Activated T-cell treated with anti-CD3 and anti-CD28 coated beads, Interleukin-2, amount 50 U/mL, for 4 hours (primary cell): ENCODE data around the gene SLC43A1. TPM values are rescaled to one million over a fixed set of nuclear protein-coding genes. Genes with fewer than 3 reads are reported as not detected.

Experiments
- ATAC-seq, 2 donors: fragments of 200-7000 bp; cut with Tn5 transposase; one replicate each; pipeline ENCODE4 v1.10.0; 2021
- DNase-seq: peaks from one replicate; pipeline ENCODE4 v3.0.0-alpha.2; 2020
- H3K27me3 Mint-ChIP-seq: one replicate; pipeline ENCODE4 v1.8.0; 2021; ENCODE audit warnings: low read depth, mixed read lengths
- H3K36me3 Mint-ChIP-seq: one replicate; pipeline ENCODE4 v1.8.0; 2022; ENCODE audit warnings: mixed read lengths; ENCODE audit not compliant: insufficient read depth
- H3K4me1 Mint-ChIP-seq: one replicate; pipeline ENCODE4 v1.8.0; 2021; ENCODE audit warnings: low read depth, mixed read lengths
- H3K4me3 Mint-ChIP-seq: one replicate; pipeline ENCODE4 v1.8.0; 2021; ENCODE audit warnings: mild to moderate bottlenecking, moderate library complexity, mixed read lengths
- H3K9me3 Mint-ChIP-seq: one replicate; pipeline ENCODE4 v1.8.0; 2021; ENCODE audit warnings: mixed read lengths
- total RNA-seq, 3 donors: library from RNA; stranded (reverse); gene quantifications; one replicate each; pipeline ENCODE4 v1.2.1, GENCODE V29; 2021

Gene SLC43A1
- total RNA-seq, 3 donors from 2014 or later: 15.5 to 20.3 (median 18.3) TPM

DNA sequence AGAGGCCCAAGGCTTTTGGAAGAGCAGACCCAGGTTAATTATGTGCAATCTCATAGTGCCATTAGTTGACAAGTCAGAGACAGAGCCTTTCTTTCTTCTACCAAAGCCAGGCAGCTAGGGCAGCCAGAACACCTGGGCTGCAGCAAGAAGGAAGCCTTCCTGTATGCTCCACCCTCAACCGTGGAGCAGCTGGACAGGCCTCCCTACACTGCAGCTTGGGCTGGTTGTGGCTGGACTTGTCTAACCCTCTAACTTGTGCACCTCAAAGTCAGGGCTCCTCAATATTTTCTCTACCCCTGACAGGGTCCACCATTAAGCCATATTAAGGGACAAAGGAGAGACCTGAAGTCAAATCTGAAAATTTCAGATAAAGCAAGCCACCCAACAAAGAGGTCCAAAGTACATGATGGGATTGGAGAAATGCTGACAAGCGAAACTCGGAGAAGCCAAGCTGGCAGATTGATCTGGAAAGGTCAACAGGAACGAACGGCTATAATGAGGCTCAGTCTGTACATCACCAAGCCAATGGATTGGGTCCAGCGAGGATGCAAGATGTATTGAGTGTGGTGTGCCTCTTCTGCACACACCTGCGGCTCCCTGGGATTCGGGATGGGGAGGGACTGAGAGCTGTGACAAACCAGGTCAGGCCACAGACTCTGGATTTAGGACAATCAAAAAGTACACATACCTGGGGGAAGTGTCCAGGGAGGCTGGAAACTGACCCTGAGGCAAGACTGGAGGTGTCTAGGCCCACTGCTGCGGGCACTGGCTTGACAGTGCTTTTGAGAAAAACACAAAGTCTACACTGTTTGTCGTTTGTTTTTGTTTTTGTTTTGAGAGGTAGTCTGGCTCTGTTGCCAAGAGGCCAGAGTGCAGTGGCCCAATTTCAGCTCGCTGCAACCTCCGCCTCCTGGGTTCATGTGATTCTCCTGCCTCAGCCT lies 76.9 kb downstream of the SLC43A1 start:
- DNase-seq (no peak), ATAC-seq (no peak)
- no peaks in the 10 kb centered on the region for H3K4me1 Mint-ChIP-seq
- no peak overlapping the region for H3K4me3 Mint-ChIP-seq
- no peaks in the 10 kb centered on the region for H3K9me3 Mint-ChIP-seq
- no peaks in the 10 kb centered on the region for H3K36me3 Mint-ChIP-seq
- H3K27me3 Mint-ChIP-seq: peaks cover 4% of the 10 kb centered on the region

DNA sequence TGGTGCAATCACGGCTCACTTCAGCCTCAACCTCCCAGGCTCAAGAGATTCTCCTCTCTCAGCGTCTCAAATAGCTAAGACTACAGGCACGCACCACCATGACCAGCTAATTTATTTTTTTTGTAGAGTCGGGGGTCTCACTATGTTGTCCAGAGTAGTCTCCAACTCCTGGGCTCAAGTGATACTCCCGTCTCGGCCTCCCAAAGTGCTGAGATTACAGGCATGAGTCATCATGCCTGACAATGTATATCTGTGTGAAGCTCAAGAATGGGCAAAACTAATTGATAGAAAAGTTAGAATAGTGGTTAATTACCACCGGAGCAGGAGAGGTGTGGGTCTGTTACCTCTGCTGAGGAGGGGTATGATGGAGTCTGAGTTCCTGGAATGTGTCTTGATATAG lies 79.5 kb downstream of the SLC43A1 start:
- no peak for ATAC-seq

DNA sequence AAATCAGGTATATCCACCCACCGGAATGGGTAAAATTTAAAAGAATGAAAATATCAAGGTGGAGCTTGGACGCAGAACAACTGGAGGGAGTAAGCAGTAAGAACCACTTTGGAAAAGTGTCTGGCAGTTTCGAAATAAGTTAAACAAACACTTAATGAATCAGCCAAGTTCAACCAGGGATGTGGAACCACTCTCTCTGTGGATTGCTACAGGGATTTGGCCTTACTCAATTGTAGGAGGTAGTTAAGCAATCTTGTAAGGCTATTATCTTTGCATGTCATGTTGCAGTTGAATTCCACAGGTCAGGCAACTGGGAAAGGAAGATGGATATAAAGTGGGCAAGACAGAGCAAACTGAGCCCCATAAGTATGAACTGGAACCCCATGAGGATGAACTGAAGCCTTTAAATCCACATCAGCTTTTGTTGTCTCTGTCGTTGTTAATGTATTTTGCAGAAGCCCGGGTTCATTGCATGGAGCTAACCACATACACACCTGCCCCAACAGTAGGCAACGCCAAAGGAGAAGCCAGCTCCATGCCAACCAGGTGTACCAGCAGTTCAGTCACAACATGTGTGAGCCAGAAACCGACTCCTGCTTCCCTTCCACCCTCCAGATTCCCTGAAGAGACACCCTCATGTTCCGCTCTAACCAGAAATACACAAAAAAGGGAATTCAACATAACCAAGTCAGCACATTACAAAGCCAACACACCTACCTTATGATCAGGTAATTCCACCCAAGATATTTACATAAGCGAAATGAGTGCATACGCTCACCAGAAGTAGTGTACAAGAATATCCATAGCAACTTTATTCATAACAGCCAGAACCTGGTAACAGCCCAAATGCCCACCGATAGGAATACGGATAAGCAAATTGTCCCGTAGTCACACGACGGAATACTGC lies 80.6 kb downstream of the SLC43A1 start:
- ATAC-seq: no peak
- no peaks in the 10 kb centered on the region for H3K9me3 Mint-ChIP-seq
- H3K36me3 Mint-ChIP-seq: no peaks in the 10 kb centered on the region
- no peaks in the 10 kb centered on the region for H3K4me1 Mint-ChIP-seq
- no peak overlapping the region for H3K4me3 Mint-ChIP-seq
- H3K27me3 Mint-ChIP-seq: peaks cover 2% of the 10 kb centered on the region
- DNase-seq: no peak

More for the DNA sequence above, 79.5 kb downstream of the SLC43A1 start:
- Mint-ChIP-seq H3K36me3 (no peaks in the 10 kb centered on the region), H3K9me3 (no peaks in the 10 kb centered on the region), H3K4me1 (no peaks in the 10 kb centered on the region), H3K4me3 (no peak overlapping the region), H3K27me3 (peaks cover 3% of the 10 kb centered on the region)
- no peak for DNase-seq

Other genes starting within 250 kb of the SLC43A1 start
- 10 to 100 TPM; 27.2 to 34.3 (median 30.7) TPM for gene TNKS1BP1, start 190.8 kb downstream of the SLC43A1 start, total RNA-seq
- gene SSRP1, start 179.8 kb downstream of the SLC43A1 start, total RNA-seq: 100 to 1,000 TPM; 287 to 317 (median 302) TPM
- not detected for gene P2RX3, start 177.3 kb downstream of the SLC43A1 start, total RNA-seq
- not detected for gene PRG3, start 134.6 kb downstream of the SLC43A1 start, total RNA-seq
- gene PRG2, start 125.1 kb downstream of the SLC43A1 start, total RNA-seq: 1 to 10 TPM; 1.8 to 2.7 (median 2.5) TPM
- 100 to 1,000 TPM; 508 to 551 (median 529) TPM for gene SLC43A3, start 88.6 kb downstream of the SLC43A1 start, total RNA-seq
- gene RTN4RL2, start 55.2 kb downstream of the SLC43A1 start, total RNA-seq: under 1 TPM; 0.16 to 0.33 (median 0.27) TPM
- 100 to 1,000 TPM; 152 to 189 (median 154) TPM for gene TIMM10, start 15.1 kb upstream of the SLC43A1 start, total RNA-seq
- gene SMTNL1, start 21.9 kb upstream of the SLC43A1 start, total RNA-seq: not detected
- gene UBE2L6, start 52.0 kb upstream of the SLC43A1 start, total RNA-seq: 100 to 1,000 TPM; 117 to 136 (median 122) TPM
- 1 to 10 TPM in 2 of 3 donors, under 1 TPM in 1; 0.55 to 2.1 (median 1.7) TPM for gene SERPING1, start 82.0 kb upstream of the SLC43A1 start, total RNA-seq
- gene YPEL4, start 134.2 kb upstream of the SLC43A1 start, total RNA-seq: under 1 TPM in 1 of 3 donors, not detected in 2; 0.05 TPM
- 10 to 100 TPM; 21.6 to 24.6 (median 22.0) TPM for gene CLP1, start 142.1 kb upstream of the SLC43A1 start, total RNA-seq
- gene ZDHHC5, start 152.4 kb upstream of the SLC43A1 start, total RNA-seq: 10 to 100 TPM; 65.0 to 78.1 (median 73.8) TPM
- gene MED19, start 196.5 kb upstream of the SLC43A1 start, total RNA-seq: 10 to 100 TPM; 23.2 to 26.3 (median 24.4) TPM
- 100 to 1,000 TPM; 126 to 137 (median 137) TPM for gene TMX2, start 196.9 kb upstream of the SLC43A1 start, total RNA-seq
- 100 to 1,000 TPM; 231 to 290 (median 260) TPM for gene SELENOH, start 225.8 kb upstream of the SLC43A1 start, total RNA-seq
- gene BTBD18, start 236.1 kb upstream of the SLC43A1 start, total RNA-seq: not detected
- gene CTNND1, start 246.1 kb upstream of the SLC43A1 start, total RNA-seq: 1 to 10 TPM; 4.9 to 6.3 (median 5.4) TPM